B cell (primary cell): Measurements from ENCODE around the gene COQ5. TPM values are rescaled to one million over a fixed set of nuclear protein-coding genes. Genes with fewer than 3 reads are reported as not detected.

ENCODE experiments used
- ATAC-seq: fragments of 200-7000 bp; cut with Tn5 transposase; one replicate; pipeline ENCODE4 v1.10.0; 2021; ENCODE audit warnings: low read depth, mild to moderate bottlenecking, moderate number of reproducible peaks, moderate library complexity
- CTCF ChIA-PET: fragments of 350-600 bp; sonication (Branson Sonifier 250); formaldehyde crosslinking; loops from one replicate; lab custom pipeline; 2021; ENCODE audit warnings: antibody characterized with exemption, inconsistent platforms; lab: Charles Lee
- POLR2A ChIA-PET: fragments of 350-600 bp; sonication (Branson Sonifier 250); formaldehyde crosslinking; loops from one replicate; lab custom pipeline; 2021; ENCODE audit warnings: antibody characterized with exemption; lab: Charles Lee
- DNase-seq: peaks from one replicate; pipeline ENCODE4 v3.0.0; 2013
- H2AFZ ChIP-seq: 2 replicates; pipeline ENCODE4 v1.6.1; 2012; ENCODE audit warnings: mild to moderate bottlenecking, low read depth, low read length; ENCODE audit not compliant: insufficient read depth, poor library complexity, severe bottlenecking
- H3K27ac ChIP-seq, 2 donors: 1 replicate in 1 of 2; 2 replicates in 1 of 2; pipeline ENCODE4 v1.5.1; 2012 to 2013; ENCODE audit warnings: low read length in 2 of 2, mild to moderate bottlenecking in 2 of 2, moderate library complexity in 1 of 2
- H3K27me3 ChIP-seq, 4 experiments: fragments of 200-600 bp in 1 of 4; sonication (generic) in 1 of 4; replicated peaks in 1 of 4; 1 replicate in 2 of 4; 2 replicates in 2 of 4; pipeline versions ENCODE4 v1.6.1 to v1.7.0; 2013 to 2016; ENCODE audit warnings: low read length in 3 of 4, mild to moderate bottlenecking in 2 of 4, mixed read lengths in 1 of 4, moderate library complexity in 1 of 4; ENCODE audit not compliant: insufficient read depth in 4 of 4, control insufficient read depth in 3 of 4; ENCODE audit errors: control extremely low read depth in 1 of 4
- H3K36me3 ChIP-seq, 2 experiments: replicated peaks in 1 of 2; 1 replicate in 1 of 2; 2 replicates in 1 of 2; pipeline versions ENCODE4 v1.6.1 to v1.7.1; 2013; ENCODE audit warnings: low read length in 1 of 2; ENCODE audit not compliant: insufficient read depth in 2 of 2, control insufficient read depth in 1 of 2; ENCODE audit errors: control extremely low read depth in 1 of 2, extremely low read depth in 1 of 2
- H3K4me1 ChIP-seq, 2 donors: fragments of 200-600 bp in 1 of 2; sonication (generic) in 1 of 2; 1 replicate in 1 of 2; 2 replicates in 1 of 2; pipeline versions ENCODE4 v1.5.1 to v1.6.1; 2013 to 2017; ENCODE audit warnings: low read length in 2 of 2; ENCODE audit not compliant: control insufficient read depth in 2 of 2, insufficient read depth in 2 of 2
- H3K4me2 ChIP-seq: replicated peaks from 2 replicates; pipeline ENCODE3; 2012; ENCODE audit warnings: mild to moderate bottlenecking, low read depth, low read length; ENCODE audit not compliant: poor library complexity, severe bottlenecking
- H3K4me3 ChIP-seq, 5 experiments: fragments of 200-600 bp in 1 of 5; sonication (generic) in 1 of 5; 1 replicate in 3 of 5; 2 replicates in 2 of 5; pipeline versions ENCODE4 v1.5.1 to v1.7.0; 2011 to 2016; ENCODE audit warnings: low read length in 4 of 5, mild to moderate bottlenecking in 4 of 5, low read depth in 2 of 5, control low read depth in 1 of 5, moderate library complexity in 1 of 5; ENCODE audit not compliant: insufficient read depth in 1 of 5; ENCODE audit errors: control extremely low read depth in 1 of 5, extremely low read depth in 1 of 5
- H3K79me2 ChIP-seq: fragments of 200-600 bp; sonication (generic); one replicate; pipeline ENCODE4 v1.6.0; 2016; ENCODE audit warnings: low read length; ENCODE audit not compliant: control insufficient read depth, insufficient read depth
- H3K9ac ChIP-seq: fragments of 200-600 bp; sonication (generic); 2 replicates; pipeline ENCODE4 v1.6.1; 2017; ENCODE audit warnings: mild to moderate bottlenecking, low read length, moderate library complexity
- H3K9me3 ChIP-seq, 3 donors: one replicate each; pipeline versions ENCODE4 v1.6.1 to v1.7.1; 2013; ENCODE audit warnings: low read length in 2 of 3; ENCODE audit not compliant: control insufficient read depth in 2 of 3, insufficient read depth in 1 of 3; ENCODE audit errors: control extremely low read depth in 1 of 3
- H4K20me1 ChIP-seq: 2 replicates; pipeline ENCODE4 v1.6.0; 2012; ENCODE audit warnings: mild to moderate bottlenecking, low read length; ENCODE audit not compliant: insufficient read depth, control insufficient read depth, poor library complexity, severe bottlenecking
- H3K27ac Mint-ChIP-seq: one replicate; pipeline ENCODE4 v1.8.0; 2021; ENCODE audit warnings: mixed read lengths
- H3K27me3 Mint-ChIP-seq: one replicate; pipeline ENCODE4 v1.8.0; 2021; ENCODE audit warnings: mixed read lengths
- H3K4me1 Mint-ChIP-seq: one replicate; pipeline ENCODE4 v1.8.0; 2021; ENCODE audit warnings: mixed read lengths
- H3K4me3 Mint-ChIP-seq: one replicate; pipeline ENCODE4 v1.8.0; 2021; ENCODE audit warnings: mixed read lengths
- H3K9me3 Mint-ChIP-seq: one replicate; pipeline ENCODE4 v1.8.0; 2022; ENCODE audit warnings: mixed read lengths; ENCODE audit not compliant: insufficient read depth
- CTCF ChIP-seq: fragments of 200-600 bp; IDR thresholded peaks from one replicate; pipeline ENCODE4 v1.8.0; 2022; ENCODE audit warnings: antibody characterized with exemption, mild to moderate bottlenecking
- EZH2 ChIP-seq: IDR thresholded peaks from 2 replicates; pipeline ENCODE4 v1.6.1; 2012; ENCODE audit warnings: borderline replicate concordance, low read depth, mild to moderate bottlenecking, moderate library complexity, low read length; ENCODE audit not compliant: insufficient read depth, poor library complexity, severe bottlenecking
- WGBS: methylation state at CpG from one replicate; pipeline ENCODE4 v1.1.5; 2013; ENCODE audit warnings: missing lambda C conversion rate; ENCODE audit not compliant: insufficient coverage; 5-methylcytosine and 5-hydroxymethylcytosine counted together
- intact Hi-C: fragments of 100-400 bp; cut with micrococcal nuclease; formaldehyde crosslinking; loops from one replicate; pipeline ENCODE4 v1.10.0; 2022
- polyA plus RNA-seq: library from polyadenylated mRNA; depleted of rRNA; stranded (reverse); fragments of >200 nt; gene quantifications from 2 replicates; pipeline ENCODE4 v1.2.3, GENCODE V29; 2012
- total RNA-seq, 2 donors: library from RNA; stranded (reverse); fragments of 120-200 nt in 1 of 2; gene quantifications; 1 replicate in 1 of 2; 2 replicates in 1 of 2; pipeline versions ENCODE4 v1.2.3 to v1.2.4, GENCODE V29; 2013 to 2022

Gene COQ5
- total and polyA plus RNA-seq, 2 donors (not counting 1 experiment from before 2014, with no cell fraction given): 9.8 to 22.1 TPM

GRCh38 chr12:120495731-120496412, 33.1 kb downstream of the COQ5 start, which contains the start of gene DYNLL1:
DYNLL1 (plus strand) TSS chr12:120496113; CDS start chr12:120496422, 309 bp downstream.
- Histone ChIP-seq H3K9ac (peak within 1 kb of the TSS; percentile 82), H4K20me1 (peaks cover 20% of the 10 kb centered on the region), H2AFZ (peak within 1 kb of the TSS; percentile 83), H3K36me3 (peaks cover 0 to 5% of the 10 kb centered on the region in 2 experiments), H3K79me2 (peaks cover 24% of the 10 kb centered on the region), H3K4me1 (peaks cover 17% of the 10 kb centered on the region in 2 donors), H3K4me2 (peak within 1 kb of the TSS; percentile 87), H3K4me3 (peak within 1 kb of the TSS; percentile 68 to 90 (median 83)), H3K27me3 (no peaks in the 10 kb centered on the region), H3K27ac (peak within 1 kb of the TSS; percentile 45 to 78), H3K9me3 (no peaks in the 10 kb centered on the region)
- H3K27ac Mint-ChIP-seq: peak within 1 kb of the TSS; percentile 93
- peak; percentile 95 for ATAC-seq
- under 1% methylated on average over 48 of the region's 53 CpGs for WGBS
- POLR2A ChIA-PET: interaction anchor here (0.6 to 2.0 kb wide), 3 partner anchors 13 to 42 kb away, joined by 3 to 26 read pairs (median 3); partner anchors contain the start of gene SRSF9
- intact Hi-C loops: loop anchor here (1.0 to 5.0 kb wide), 7 partner anchors 27 to 140 kb away; partner anchors contain the start of genes COQ5, GATC, POP5 and RNF10
- DNase-seq: peak; percentile 99
- CTCF ChIA-PET: interaction anchor here (0.5 to 2.1 kb wide), 13 partner anchors 11 to 1039 kb away, joined by 3 to 10 read pairs (median 5); partner anchors contain the start of genes COQ5 and RNU4-1
- H3K4me3 Mint-ChIP-seq: peak within 1 kb of the TSS; percentile 98
- no peaks in the 10 kb centered on the region for H3K9me3 Mint-ChIP-seq
- H3K4me1 Mint-ChIP-seq: peaks cover 28% of the 10 kb centered on the region
- TF ChIP-seq CTCF (no peak), EZH2 (no peak)
- no peaks in the 10 kb centered on the region for H3K27me3 Mint-ChIP-seq
